K562 (cell line): ENCODE measurements around the gene EFCAB10. TPM values are rescaled to one million over a fixed set of nuclear protein-coding genes. Genes with fewer than 3 reads are reported as not detected.

Experiments used
- CREBBP ChIP-seq: IDR thresholded peaks from one replicate; pipeline ENCODE4 v1.6.1; 2012; ENCODE audit warnings: low read depth, mild to moderate bottlenecking, control low read depth, inconsistent platforms, low read length
- DEAF1 ChIP-seq: fragments of 450-650 bp; formaldehyde crosslinking; IDR thresholded peaks from 2 replicates; pipeline ENCODE4 v1.4.0; 2020; ENCODE audit warnings: mild to moderate bottlenecking, moderate library complexity
- KLF13 ChIP-seq: fragments of 450-650 bp; IDR thresholded peaks from 2 replicates; pipeline ENCODE4 v1.6.1; 2016; ENCODE audit warnings: missing genetic modification characterization, low read depth, mild to moderate bottlenecking, missing compliant biosample characterization, moderate library complexity, borderline replicate concordance
- MTA3 ChIP-seq: fragments of 450-650 bp; formaldehyde crosslinking; IDR thresholded peaks from 2 replicates; pipeline ENCODE4 v1.6.1; 2017; ENCODE audit warnings: mild to moderate bottlenecking, borderline replicate concordance
- PRDM10 ChIP-seq: fragments of 450-650 bp; IDR thresholded peaks from 2 replicates; pipeline ENCODE4 v1.6.1; 2018; ENCODE audit not compliant: partially characterized antibody
- RREB1 ChIP-seq: fragments of 250-450 bp; sonication (Bioruptor Pico); IDR thresholded peaks from 2 replicates; pipeline ENCODE4 v1.4.0; 2020
- THAP7 ChIP-seq: fragments of 250-450 bp; sonication (Bioruptor Pico); IDR thresholded peaks from 2 replicates; pipeline ENCODE4 v1.5.0; 2021
- ZNF655 ChIP-seq: fragments of 250-450 bp; sonication (Bioruptor Pico); IDR thresholded peaks from 2 replicates; pipeline ENCODE4 v1.5.0; 2021
- polyA plus RNA-seq, 8 experiments: library from polyadenylated mRNA; depleted of rRNA in 4 of 8; stranded (reverse) in 5 of 8; unstranded in 3 of 8; fragments of >200 nt; fragmentation: Nextera tagmentation in 2 of 8; fragmentation: Illumina TruSeq in 1 of 8; extraction: Ambion mirVana in 2 of 8; extraction: Trizol in 1 of 8; gene quantifications; 2 replicates each; pipeline versions ENCODE4 v1.2.1 to v1.2.3, GENCODE V29; 2011 to 2014; ENCODE audit warnings: inconsistent platforms in 1 of 8, missing spikeins in 1 of 8
- total RNA-seq, 7 experiments: library from RNA; depleted of rRNA in 6 of 7; stranded (reverse); fragments of >200 nt in 6 of 7; fragmentation: Illumina TruSeq in 2 of 7; extraction: Trizol in 2 of 7; gene quantifications; 2 replicates each; pipeline versions ENCODE4 v1.2.1 to v1.2.3, GENCODE V29; 2011 to 2021; ENCODE audit warnings: low replicate concordance in 1 of 7

The EFCAB10 gene
- total and polyA plus RNA-seq, 9 of the 15 experiments (the other 6 are each of a cell fraction or from before 2014, with no cell fraction given) = 5.0 to 21.4 (median 16.8) TPM

- TF ChIP-seq RREB1 (CRISPR knock-in tag) (no peak), PRDM10 (no peak), KLF13 (tag) (no peak), ZNF655 (no peak), MTA3 (no peak), CREBBP (no peak), THAP7 (CRISPR knock-in tag) (no peak), DEAF1 (CRISPR knock-in tag) (0 out of 2 replicates have a peak, but pooled peaks have one; percentile 38)
Measured at GRCh38 chr7:105589356-105590077, 8.2 kb upstream of the EFCAB10 start (continued).
